CD4-positive, alpha-beta T cell treated with Interleukin-10 for 1 hour (primary cell): ENCODE data around the gene TMA16.
A peak's percentile ranks its signal among the peaks of the same experiment; 100 is the strongest.
"Not testable (repeated sequence)": the region's sequence is repeated elsewhere in the genome, so short reads cannot be mapped to it uniquely, and the experiment has no call there.

Experiments
- DNase-seq: peaks from one replicate; pipeline ENCODE4 v3.0.0-alpha.2; 2020

Gene TMA16

GRCh38 chr4:163523791-163524365, 29.4 kb downstream of the TMA16 start:
- DNase-seq, result no peak

GRCh38 chr4:163525982-163526381, 31.5 kb downstream of the TMA16 start:
- no peak for DNase-seq

DNA sequence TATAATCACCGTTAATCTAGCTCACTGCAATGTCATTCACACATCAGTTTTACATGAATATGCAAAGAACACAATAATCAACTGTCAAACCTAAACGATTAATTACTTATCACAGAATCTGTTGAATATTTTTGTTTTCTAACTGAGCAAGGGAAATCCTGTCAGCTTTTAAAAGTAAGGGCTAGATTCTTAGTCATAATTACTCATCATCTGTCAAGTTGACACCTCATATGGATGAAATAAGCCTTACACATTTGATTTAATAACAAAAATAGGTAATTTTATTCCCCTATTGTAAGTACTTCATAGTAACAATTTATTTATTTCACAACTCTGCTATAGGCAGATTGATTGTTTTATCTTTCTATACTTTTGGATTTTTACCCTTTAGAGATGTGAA, 32.7 kb downstream of the TMA16 start:
- no peak for DNase-seq

DNA sequence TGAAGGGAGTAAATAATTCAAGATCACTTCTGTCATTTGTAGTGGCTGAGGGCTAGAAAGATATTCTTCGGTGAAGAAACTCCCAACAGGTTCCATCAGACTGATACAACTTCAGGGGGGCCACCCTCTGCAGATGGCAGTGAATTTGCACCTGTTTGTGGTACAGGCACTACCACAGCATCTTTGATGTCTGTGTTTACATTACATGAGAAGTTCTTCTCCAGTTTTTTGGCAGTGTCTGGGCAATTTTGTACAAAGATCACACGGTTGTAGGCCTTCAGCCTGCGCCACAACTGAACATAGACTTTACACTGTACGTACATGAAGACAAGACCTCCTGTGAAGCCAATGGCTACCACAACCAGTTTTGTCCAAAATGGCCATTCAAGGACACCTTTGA, 34.2 kb downstream of the TMA16 start:
- DNase-seq, result no peak

DNA sequence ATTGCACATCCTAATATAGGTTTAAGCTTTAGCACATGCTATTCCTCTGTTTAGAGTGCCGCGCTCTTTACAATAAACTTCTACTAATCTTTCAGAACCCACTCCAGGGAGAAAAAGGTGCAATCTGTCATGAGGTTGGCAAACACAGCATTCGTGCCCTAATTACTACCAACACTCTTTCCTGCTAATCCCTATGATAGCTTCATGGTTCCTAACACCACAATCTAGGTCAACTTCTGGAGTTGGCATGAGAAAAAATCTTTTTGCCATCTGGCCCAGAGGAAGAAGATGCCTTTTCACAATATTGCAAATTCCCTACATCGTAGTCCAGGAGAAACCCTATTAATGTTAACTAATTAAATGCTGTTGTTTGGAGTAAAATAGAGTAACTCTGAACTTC, 39.6 kb downstream of the TMA16 start:
- DNase-seq, result no peak

DNA sequence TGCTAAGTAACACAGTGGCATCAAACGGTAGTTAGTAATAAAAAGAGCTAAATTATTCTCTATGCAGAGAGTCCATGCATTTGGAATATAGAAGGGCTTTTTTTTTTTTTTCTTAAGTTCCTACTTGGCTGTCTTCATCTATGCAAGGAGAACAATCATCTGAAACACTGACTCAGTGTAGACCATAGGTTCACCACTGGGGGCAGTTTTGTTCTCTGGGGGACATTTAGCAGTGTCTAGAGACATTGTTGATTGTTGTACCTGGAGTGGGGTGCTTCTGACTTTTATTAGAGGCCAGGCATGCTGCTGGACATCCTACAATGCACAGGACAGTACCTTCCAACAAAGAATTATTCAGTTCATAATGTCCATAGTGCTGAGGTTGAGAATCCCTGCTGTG, 41.2 kb downstream of the TMA16 start:
- DNase-seq, result no peak

DNA sequence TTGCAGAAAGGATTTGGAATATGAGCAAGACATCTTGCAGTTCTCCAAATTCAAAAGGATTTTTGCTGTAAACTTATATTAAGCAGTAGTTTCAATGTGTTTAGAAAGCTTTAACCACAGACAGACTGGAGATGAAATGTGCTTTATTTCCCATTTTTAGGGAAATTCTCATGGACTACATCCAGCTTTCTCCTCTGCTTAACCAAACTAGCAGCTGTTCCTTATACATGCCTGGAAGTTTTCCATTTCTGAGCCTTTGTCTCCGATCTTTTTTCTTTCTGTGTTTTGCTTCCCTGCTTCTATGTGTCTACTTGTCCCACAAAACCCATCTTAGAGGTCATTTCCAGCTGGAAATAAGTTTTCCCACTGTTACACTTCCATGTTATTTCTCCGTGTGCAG, 41.6 kb downstream of the TMA16 start:
- DNase-seq, result no peak

DNA sequence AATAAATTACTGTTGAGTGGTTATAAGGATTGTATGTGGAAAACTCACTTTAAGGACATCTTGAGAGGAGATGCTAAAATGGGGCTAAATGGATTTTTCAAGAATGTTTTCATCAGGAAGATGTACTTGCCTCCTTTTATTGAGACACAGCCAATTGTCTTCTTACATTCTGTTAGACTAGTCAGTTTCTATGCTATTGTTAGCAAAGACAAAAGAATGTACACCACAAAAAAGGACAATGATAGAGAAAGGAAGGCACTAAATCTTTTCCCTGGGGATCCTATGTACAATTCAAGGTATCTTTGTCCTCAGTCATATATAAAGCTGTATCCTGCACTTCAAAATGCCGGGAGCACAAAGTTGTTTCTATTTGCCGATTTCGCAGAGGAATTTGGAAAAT, 42.6 kb downstream of the TMA16 start:
- DNase-seq, result no peak

- not testable (repeated sequence) for DNase-seq
Observed at GRCh38 chr4:163538820-163539219, 44.3 kb downstream of the TMA16 start.

GRCh38 chr4:163540448-163540847, 46.0 kb downstream of the TMA16 start:
- DNase-seq, result no peak

DNA sequence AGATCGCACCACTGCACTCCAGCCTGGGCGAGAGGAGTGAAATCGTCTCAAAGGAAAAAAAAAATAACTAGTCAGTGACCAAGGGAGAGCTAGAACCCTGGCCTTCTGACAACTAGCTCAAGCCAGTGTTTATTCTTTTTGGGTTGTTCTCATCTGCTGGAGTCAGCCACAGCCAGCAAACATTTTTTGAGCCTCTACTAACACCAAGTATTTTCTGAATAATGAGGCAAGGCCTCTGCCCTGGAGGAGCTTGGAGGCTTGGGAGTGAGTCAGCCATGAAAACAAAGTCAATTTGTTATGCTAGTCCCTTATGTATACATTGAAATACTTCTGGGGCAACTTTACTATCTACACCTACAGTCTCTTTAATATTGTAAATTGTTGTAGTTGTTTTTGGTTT, 46.5 kb downstream of the TMA16 start:
- DNase-seq, result no peak

GRCh38 chr4:163542275-163542674, 47.8 kb downstream of the TMA16 start:
- no peak for DNase-seq

DNA sequence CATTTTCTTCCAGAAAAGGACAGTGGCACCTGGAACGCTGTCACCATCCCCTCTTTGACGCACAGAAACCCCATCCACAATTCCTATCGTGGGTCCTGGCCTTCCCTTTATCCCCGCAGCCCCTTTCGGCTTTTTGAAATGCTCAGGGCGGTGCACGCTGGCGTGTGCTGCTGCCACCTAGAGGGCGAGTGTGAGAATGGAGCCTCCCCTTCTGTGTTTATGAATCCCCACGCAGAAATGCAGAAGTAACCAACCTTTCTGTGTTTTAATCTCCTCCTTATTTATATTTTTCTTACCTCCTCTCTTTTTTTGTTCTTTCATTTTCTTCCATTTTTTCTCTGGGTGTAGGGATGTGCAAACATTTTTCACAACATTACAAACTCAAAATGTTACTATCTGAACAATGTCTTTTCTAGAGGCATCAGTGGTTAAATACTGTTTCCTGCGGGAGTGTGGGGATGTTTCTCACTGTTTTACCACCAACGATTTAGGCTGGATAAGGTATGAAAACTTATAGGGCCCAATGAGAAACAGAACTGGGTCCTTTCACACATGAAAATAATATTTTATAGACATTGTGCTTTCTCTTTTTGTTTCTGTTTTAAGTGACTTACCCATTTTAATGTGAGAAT, 50.0 kb downstream of the TMA16 start:
- peak; percentile 64 for DNase-seq

DNA sequence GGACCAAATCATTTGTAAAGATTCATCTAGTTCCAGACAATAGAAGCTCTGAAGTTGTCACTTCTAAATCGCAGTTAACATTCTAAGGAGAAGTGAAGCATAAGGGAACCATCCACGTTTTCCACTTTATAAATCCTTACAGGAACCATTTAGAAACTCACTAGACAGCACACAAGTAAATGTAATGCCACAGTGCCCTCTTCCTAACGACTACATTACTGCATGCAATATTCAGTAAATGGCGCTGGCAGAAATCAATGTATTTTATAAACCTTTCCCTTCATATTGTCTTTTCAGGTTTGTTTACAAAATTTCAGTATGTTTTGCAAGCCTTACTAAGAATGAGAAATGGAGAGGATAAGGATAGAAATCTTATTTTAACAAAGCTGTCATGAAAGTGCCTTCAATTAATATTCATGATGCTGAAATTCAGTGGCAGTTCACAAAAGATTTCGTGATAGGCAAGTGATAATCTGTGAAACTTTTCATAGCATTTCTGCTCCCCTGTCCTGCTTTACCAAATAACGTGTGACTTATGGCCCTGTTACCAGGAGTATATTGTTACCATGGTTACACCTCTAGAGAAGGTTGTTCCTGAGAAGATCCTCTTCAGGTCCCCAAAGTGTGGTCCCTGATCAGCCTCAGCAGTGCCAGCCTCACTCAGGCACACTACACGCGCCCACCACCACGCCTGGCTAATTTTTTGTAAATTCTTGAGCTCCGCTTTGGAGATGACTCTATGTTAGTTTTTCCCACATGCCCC, 54.2 kb downstream of the TMA16 start:
- peak; percentile 58 for DNase-seq

- DNase-seq, result no peak
Observed at GRCh38 chr4:163550869-163551267, 56.4 kb downstream of the TMA16 start.

DNA sequence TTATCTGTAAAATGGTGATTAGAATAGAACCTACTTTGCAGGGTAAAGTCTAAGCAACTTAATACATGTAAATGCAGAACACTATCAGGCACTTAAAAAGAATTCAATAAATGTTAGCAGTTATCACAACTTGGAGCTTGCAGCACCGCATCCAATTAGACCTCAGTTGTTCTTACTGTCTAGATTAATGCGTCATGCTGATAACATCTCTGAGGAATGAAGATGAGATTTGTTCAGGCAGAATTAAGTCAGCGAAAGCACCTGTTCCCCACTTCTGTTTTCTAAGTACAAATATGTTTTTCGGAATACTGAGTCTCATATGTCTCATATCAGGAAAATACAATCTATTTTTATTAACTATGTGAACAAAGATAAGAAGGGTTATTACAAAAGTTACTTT, 58.7 kb downstream of the TMA16 start:
- DNase-seq, result no peak

DNA sequence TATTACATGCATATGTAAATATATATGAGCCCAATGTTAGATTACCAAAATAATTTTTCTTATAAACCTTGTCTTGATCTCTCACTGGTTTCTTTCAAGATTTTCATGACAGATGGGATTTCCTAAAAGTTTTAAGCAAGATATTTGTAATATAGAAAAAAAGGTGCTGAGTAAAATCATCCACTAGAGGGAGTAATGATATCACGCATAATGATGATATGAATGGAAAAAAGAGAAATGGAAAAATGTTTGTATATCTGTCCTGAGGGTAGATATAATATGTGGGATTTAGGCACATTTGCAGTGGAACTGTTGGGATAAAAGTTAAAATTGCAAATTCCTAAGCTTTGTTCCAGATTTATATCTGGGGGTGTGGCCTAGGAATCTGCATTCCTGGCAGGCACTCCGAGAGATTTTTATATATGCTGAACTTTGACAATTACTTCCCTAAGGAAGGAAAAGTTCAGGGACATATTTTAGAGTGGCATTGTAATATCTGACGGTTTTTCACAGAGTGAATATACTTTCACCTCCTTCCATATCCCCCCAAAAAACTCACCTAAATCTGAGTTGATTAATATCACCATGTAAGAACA, 60.5 kb downstream of the TMA16 start:
- peak; percentile 43 for DNase-seq

- peak; percentile 26 for DNase-seq
Observed at GRCh38 chr4:163556177-163556576, 61.7 kb downstream of the TMA16 start.

DNA sequence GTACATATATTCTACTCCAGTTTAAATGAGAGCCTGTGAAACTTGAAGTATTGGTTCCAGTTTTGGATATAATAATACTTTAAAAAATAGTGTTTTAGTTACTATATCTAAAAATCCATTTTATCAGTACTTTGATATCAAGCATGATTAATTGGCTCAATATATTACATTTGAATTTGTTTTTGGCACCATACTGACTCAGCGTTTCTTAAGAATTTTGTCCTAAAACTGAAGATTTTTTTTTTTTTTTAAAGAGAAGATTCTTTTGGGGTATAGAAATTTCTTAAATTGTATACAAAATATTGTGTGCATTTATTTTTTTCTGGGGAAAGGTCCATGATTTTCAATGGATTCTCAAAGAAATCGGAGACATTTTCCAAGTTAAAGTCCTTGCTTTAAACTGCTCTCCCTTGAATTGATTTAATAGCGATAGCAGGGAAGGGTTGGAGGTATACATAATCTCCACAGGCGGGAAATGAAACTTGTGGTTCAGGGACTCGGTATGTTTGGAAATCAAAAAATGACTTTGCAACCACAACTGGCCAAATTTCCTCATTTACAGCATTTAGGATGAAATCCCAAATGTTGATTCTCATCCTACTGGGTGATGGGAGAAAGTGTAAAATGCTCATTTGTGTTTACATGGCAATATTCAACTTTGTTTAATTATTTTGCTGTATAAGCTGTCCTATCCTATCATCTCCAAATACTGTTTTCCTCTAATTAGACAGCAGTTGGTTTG, 62.3 kb downstream of the TMA16 start:
- DNase-seq, result no peak

- DNase-seq, result peak; percentile 32
Observed at GRCh38 chr4:163558539-163559044, 64.1 kb downstream of the TMA16 start.

DNA sequence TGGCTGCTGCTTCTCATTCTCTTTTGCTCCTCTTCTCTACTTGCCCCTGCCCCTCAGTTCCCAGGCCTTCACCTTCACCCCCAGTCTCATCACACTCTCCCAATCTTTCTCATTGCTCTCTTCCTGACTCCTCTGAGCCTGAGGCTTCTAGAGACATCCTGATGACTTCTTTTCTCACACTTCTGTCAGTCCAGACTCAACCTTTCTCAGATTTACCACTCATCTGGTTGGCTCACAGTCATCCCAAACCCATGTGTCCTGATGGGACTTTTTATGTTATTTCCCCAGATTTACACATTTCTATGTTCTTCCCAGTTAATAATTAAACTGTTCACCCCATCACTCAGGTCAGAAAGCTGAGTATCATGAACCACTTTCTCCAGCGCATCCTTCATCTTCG, 68.0 kb downstream of the TMA16 start:
- DNase-seq, result no peak

- DNase-seq, result no peak
Observed at GRCh38 chr4:163563592-163563991, 69.1 kb downstream of the TMA16 start.

GRCh38 chr4:163564221-163564720, 69.8 kb downstream of the TMA16 start:
- DNase-seq, result no peak
